ENCODE data around the gene TUBGCP2. TPM values are rescaled to one million over a fixed set of nuclear protein-coding genes. Genes with fewer than 3 reads are reported as not detected.

Gene TUBGCP2
- total and polyA plus RNA-seq, 9 of the 15 experiments (the other 6 are each of a cell fraction or from before 2014, with no cell fraction given), result 4.3 to 56.6 (median 28.4) TPM

DNA sequence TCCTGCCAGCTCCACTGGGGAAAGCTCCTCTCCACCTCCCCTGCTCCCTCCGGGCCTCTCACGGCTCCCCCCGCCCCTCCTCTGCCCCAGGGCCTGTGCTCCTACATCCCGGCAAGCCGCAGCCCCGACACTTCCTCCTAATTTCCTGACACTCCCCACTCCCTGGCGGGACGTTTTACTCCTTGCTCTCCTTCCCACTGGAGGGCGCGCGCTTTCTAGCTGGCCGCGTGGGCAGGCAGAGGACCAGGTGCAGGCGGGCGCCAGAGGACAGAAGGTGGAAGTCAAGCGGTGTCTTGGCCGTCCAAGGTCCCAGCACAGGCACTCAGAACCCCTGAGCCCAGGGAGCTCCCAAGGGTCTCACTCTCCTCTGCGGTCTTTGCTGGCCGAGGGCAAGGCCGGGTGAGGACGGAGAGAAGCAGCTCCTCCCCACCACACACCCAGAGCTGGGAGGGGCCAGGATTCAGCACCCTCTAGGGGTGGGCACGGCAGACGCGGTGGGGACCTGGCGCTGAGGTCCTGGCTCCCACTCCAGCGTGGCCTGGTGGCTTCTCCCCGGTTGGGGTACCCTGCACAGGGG is 51.1 kb downstream of the TUBGCP2 start (continued):
- TF ChIP-seq THAP12 (CRISPR knock-in tag; IDR thresholded peaks at IDR 0.05) (no peak), DMBX1 (CRISPR knock-in tag; IDR thresholded peaks at IDR 0.05; ENCODE audit: borderline replicate concordance) (no peak), TSHZ1 (CRISPR knock-in tag; IDR thresholded peaks at IDR 0.05) (no peak), TFAP4 (CRISPR knock-in tag; IDR thresholded peaks at IDR 0.05; ENCODE audit: borderline replicate concordance) (peak; percentile 75), ATF4 (CRISPR knock-in tag; IDR thresholded peaks at IDR 0.05) (no peak), TEAD4 (IDR thresholded peaks at IDR 0.05; ENCODE audit: low read length) (0 out of 2 replicates have a peak, but pooled peaks have one; percentile 13), TEAD4 (CRISPR knock-in tag; IDR thresholded peaks at IDR 0.05; ENCODE audit: borderline replicate concordance) (no peak)
- TF ChIP-seq, protein P1, sequence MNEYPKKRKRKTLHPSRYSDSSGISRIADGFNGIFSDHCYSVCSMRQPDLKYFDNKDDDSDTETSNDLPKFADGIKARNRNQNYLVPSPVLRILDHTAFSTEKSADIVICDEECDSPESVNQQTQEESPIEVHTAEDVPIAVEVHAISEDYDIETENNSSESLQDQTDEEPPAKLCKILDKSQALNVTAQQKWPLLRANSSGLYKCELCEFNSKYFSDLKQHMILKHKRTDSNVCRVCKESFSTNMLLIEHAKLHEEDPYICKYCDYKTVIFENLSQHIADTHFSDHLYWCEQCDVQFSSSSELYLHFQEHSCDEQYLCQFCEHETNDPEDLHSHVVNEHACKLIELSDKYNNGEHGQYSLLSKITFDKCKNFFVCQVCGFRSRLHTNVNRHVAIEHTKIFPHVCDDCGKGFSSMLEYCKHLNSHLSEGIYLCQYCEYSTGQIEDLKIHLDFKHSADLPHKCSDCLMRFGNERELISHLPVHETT (CRISPR knock-in tag; conservative IDR thresholded peaks at IDR 0.05 in 1 of 2, IDR thresholded peaks at IDR 0.05 in 1 of 2), result no peak
- TF ChIP-seq, protein P2, sequence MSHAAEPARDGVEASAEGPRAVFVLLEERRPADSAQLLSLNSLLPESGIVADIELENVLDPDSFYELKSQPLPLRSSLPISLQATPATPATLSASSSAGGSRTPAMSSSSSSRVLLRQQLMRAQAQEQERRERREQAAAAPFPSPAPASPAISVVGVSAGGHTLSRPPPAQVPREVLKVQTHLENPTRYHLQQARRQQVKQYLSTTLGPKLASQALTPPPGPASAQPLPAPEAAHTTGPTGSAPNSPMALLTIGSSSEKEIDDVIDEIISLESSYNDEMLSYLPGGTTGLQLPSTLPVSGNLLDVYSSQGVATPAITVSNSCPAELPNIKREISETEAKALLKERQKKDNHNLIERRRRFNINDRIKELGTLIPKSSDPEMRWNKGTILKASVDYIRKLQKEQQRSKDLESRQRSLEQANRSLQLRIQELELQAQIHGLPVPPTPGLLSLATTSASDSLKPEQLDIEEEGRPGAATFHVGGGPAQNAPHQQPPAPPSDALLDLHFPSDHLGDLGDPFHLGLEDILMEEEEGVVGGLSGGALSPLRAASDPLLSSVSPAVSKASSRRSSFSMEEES (CRISPR knock-in tag; IDR thresholded peaks at IDR 0.05), result no peak
- TF ChIP-seq, protein P3, sequence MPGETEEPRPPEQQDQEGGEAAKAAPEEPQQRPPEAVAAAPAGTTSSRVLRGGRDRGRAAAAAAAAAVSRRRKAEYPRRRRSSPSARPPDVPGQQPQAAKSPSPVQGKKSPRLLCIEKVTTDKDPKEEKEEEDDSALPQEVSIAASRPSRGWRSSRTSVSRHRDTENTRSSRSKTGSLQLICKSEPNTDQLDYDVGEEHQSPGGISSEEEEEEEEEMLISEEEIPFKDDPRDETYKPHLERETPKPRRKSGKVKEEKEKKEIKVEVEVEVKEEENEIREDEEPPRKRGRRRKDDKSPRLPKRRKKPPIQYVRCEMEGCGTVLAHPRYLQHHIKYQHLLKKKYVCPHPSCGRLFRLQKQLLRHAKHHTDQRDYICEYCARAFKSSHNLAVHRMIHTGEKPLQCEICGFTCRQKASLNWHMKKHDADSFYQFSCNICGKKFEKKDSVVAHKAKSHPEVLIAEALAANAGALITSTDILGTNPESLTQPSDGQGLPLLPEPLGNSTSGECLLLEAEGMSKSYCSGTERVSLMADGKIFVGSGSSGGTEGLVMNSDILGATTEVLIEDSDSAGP (CRISPR knock-in tag; IDR thresholded peaks at IDR 0.05), result no peak
